Heart left ventricle (tissue), 16 donors: Measurements from ENCODE around the gene OR11L1. TPM values are rescaled to one million over a fixed set of nuclear protein-coding genes. Genes with fewer than 3 reads are reported as not detected.

Source experiments
- ATAC-seq, 4 donors: fragments of 200-7000 bp; cut with Tn5 transposase; one replicate each; pipeline ENCODE4 v1.9.1; 2020 to 2022; ENCODE audit warnings: moderate library complexity in 4 of 4, mild to moderate bottlenecking in 3 of 4, moderate number of reproducible peaks in 1 of 4
- DNase-seq, 5 donors: peaks; one replicate each; pipeline ENCODE4 v3.0.0-alpha.2; 2020
- H3K27ac ChIP-seq, 12 donors: fragments of 200-600 bp; sonication (generic) in 4 of 12; one replicate each; pipeline versions ENCODE4 v1.5.0 to v1.8.0; 2016 to 2022; ENCODE audit warnings: mild to moderate bottlenecking in 2 of 12
- H3K27me3 ChIP-seq, 9 donors: fragments of 200-600 bp; sonication (generic) in 2 of 9; one replicate each; pipeline versions ENCODE4 v1.5.1 to v1.8.0; 2016 to 2022; ENCODE audit warnings: mild to moderate bottlenecking in 3 of 9
- H3K36me3 ChIP-seq, 9 donors: fragments of 200-600 bp; sonication (generic) in 2 of 9; one replicate each; pipeline versions ENCODE4 v1.5.0 to v1.8.0; 2018 to 2022; ENCODE audit warnings: mild to moderate bottlenecking in 2 of 9
- H3K4me1 ChIP-seq, 12 donors: fragments of 200-600 bp; sonication (generic) in 4 of 12; one replicate each; pipeline versions ENCODE4 v1.5.0 to v1.8.0; 2016 to 2022; ENCODE audit warnings: mild to moderate bottlenecking in 3 of 12
- H3K4me3 ChIP-seq, 12 donors: fragments of 200-600 bp; sonication (generic) in 4 of 12; one replicate each; pipeline versions ENCODE4 v1.5.0 to v1.8.0; 2017 to 2022; ENCODE audit warnings: mild to moderate bottlenecking in 9 of 12, moderate library complexity in 4 of 12
- H3K9me3 ChIP-seq, 12 donors: fragments of 200-600 bp; sonication (generic) in 4 of 12; one replicate each; pipeline versions ENCODE4 v1.5.0 to v1.8.0; 2016 to 2022; ENCODE audit warnings: mild to moderate bottlenecking in 1 of 12
- POLR2A ChIP-seq, 2 donors: fragments of 450-650 bp; IDR thresholded peaks; one replicate each; pipeline ENCODE4 v1.6.1; 2017; ENCODE audit warnings: antibody characterized with exemption in 2 of 2, mild to moderate bottlenecking in 2 of 2, moderate library complexity in 2 of 2
- WGBS, 4 donors: extraction: QIAGEN DNeasy Blood & Tissue Kit in 2 of 4; methylation state at CpG; one replicate each; pipeline versions ENCODE4 v1.1.5 to v1.1.7; 2013 to 2018; 5-methylcytosine and 5-hydroxymethylcytosine counted together
- intact Hi-C, 10 donors: fragments of 100-400 bp; cut with DNase I; formaldehyde crosslinking; loops; one replicate each; pipeline versions ENCODE4 v1.11.1 to v1.14.2; 2022
- polyA plus RNA-seq, 2 donors: library from polyadenylated mRNA; stranded (reverse); fragments of 200-250 nt; gene quantifications; one replicate each; pipeline ENCODE4 v1.2.3, GENCODE V29; 2013
- total RNA-seq, 9 donors: library from RNA; depleted of rRNA in 2 of 9; stranded (reverse); fragments of >200 nt in 2 of 9; fragmentation: NEBNext Ultra II Directional in 3 of 9; extraction: Animal tissue kit (Norgen Biotek cat#: 25700) in 3 of 9; gene quantifications; one replicate each; pipeline versions ENCODE4 v1.1.0 to v1.2.4, GENCODE V29; 2016 to 2023
- TF ChIP-seq, protein P1 (sequence below), 12 donors: fragments of 200-600 bp; sonication (generic) in 4 of 12; IDR thresholded peaks; one replicate each; pipeline versions ENCODE4 v1.5.0 to v1.8.0; 2018 to 2022; ENCODE audit warnings: antibody characterized with exemption in 12 of 12, mild to moderate bottlenecking in 5 of 12
- donor health status: ischemic (EF 13 %, LVEDD 7.1; RV severe dilation, severe dysfunction).
- donor health status: healthy with polysubstance abuse.
- donor health status: DM: no; HTN: yes; CAD: no.
- donor health status: DM: no; HTN: no; CAD: no.
- donor health status: ischemic (EF 25% LVEDD 6.9; RV normal size, moderate dysfunction).
- donor health status: ischemic (EF 25% LVEDD 5.7; RV mildly dilated, moderate dysfunction).
- donor health status: healthy.
- donor health status: DM: yes; HTN: yes; CAD: no.
- donor health status: ischemic (EF 35%, LVEDD 5.7; RV mildly dilated, moderate dysfunction).
- donor health status: nonischemic (EF 11% LVEDD 7.7; RV severe dilation, severe dysfunction).
- donor health status: DM: yes; HTN: yes; CAD: no.
- donor health status: PGD.
- donor health status: ischemic (EF 29% LVEDD 5.4; RV normal size, mild dysfunction).
- donor health status: nonischemic (EF 23%, LVEDD 6.1; RV moderate dilation, normal function).

Gene OR11L1
- total and polyA plus RNA-seq, 11 donors: not detected

DNA sequence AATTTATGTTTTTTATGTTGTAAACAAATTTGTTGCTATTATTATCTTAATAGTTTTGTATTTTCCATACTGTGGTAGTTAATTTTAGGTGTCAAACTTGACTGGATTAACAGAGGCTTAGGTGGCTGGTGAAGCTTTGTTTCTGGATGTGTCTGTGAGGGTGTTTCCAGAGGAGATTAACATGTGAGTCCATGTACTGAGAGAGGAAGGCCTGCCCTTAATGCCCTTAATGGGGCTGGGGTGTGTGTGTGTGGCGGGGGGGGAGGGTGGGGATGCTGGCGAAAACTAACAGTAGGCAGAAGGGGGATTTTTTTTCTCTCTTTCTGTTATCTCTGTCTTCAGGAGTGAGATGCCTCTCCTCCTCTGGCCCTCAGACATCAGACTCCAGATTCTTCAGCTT lies 19.6 kb downstream of the OR11L1 start:
- ATAC-seq: no peak
- Histone ChIP-seq H3K36me3 (no peaks in the 10 kb centered on the region), H3K4me3 (no peak overlapping the region), H3K4me1 (no peaks in the 10 kb centered on the region), H3K27me3 (no peaks in the 10 kb centered on the region), H3K9me3 (no peaks in the 10 kb centered on the region), H3K27ac (no peak overlapping the region)
- 33 to 73% (median 44%) methylated on average over 1 to 2 of the region's 2 CpGs for WGBS, 4 donors
- TF ChIP-seq POLR2A (IDR thresholded peaks at IDR 0.05): no peak
- TF ChIP-seq, protein P1, sequence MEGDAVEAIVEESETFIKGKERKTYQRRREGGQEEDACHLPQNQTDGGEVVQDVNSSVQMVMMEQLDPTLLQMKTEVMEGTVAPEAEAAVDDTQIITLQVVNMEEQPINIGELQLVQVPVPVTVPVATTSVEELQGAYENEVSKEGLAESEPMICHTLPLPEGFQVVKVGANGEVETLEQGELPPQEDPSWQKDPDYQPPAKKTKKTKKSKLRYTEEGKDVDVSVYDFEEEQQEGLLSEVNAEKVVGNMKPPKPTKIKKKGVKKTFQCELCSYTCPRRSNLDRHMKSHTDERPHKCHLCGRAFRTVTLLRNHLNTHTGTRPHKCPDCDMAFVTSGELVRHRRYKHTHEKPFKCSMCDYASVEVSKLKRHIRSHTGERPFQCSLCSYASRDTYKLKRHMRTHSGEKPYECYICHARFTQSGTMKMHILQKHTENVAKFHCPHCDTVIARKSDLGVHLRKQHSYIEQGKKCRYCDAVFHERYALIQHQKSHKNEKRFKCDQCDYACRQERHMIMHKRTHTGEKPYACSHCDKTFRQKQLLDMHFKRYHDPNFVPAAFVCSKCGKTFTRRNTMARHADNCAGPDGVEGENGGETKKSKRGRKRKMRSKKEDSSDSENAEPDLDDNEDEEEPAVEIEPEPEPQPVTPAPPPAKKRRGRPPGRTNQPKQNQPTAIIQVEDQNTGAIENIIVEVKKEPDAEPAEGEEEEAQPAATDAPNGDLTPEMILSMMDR (IDR thresholded peaks at IDR 0.05): no peak
- no peak for DNase-seq
- intact Hi-C loops: no loop called here

DNA sequence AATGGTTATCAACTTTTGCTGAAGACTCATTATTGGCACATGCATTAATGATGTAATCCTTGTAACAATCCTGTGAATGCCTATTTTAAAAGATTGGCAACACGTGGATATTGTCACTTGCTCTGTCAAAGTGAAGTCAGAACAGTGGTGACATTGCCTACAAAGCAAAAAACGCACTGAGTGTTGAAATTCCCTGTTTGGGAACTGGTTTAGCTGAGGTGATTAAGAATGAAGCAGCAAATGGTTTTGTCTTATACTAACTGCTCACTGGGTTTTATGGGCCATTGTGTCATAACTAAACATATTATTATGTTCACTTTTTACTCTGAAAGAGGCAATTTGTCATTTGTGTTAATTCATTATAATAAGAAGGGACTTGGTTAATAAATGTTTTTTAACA lies 29.1 kb downstream of the OR11L1 start:
- Histone ChIP-seq H3K4me3 (no peak overlapping the region), H3K4me1 (no peaks in the 10 kb centered on the region), H3K27ac (no peak overlapping the region), H3K27me3 (no peaks in the 10 kb centered on the region), H3K36me3 (no peaks in the 10 kb centered on the region), H3K9me3 (peaks cover 0 to 6% (median 0%) of the 10 kb centered on the region in 12 donors)
- ATAC-seq: no peak
- intact Hi-C loops: no loop called here
- DNase-seq: no peak
- TF ChIP-seq, protein P1 (IDR thresholded peaks at IDR 0.05): no peak
- no peak for TF ChIP-seq POLR2A (IDR thresholded peaks at IDR 0.05)
- 38 to 41% (median 39%) methylated on average over 2 of the region's 2 CpGs for WGBS, 4 donors

DNA sequence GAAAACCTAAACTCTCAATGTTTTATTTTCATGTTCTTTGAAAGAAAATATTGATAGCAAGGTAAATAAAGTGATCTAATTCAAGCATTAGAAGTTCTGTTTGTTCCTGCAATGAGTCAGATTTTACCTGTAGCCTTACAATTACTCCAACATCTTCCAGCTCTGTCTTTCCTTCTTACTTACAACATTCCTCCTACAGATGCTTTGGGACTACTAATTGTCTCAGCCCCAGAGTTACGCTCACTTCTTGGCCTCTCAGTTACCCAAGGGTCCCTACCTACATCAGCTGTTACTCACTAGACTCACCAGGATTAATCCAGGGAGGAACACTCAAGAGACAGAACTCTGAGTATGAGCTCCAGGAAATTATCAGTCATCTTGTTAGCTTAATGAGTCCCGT lies 44.2 kb downstream of the OR11L1 start:
- Histone ChIP-seq H3K36me3 (no peaks in the 10 kb centered on the region), H3K27me3 (no peaks in the 10 kb centered on the region), H3K4me1 (no peaks in the 10 kb centered on the region), H3K4me3 (no peak overlapping the region), H3K9me3 (peaks cover 0 to 4% (median 0%) of the 10 kb centered on the region in 12 donors), H3K27ac (no peak overlapping the region)
- intact Hi-C loops: no loop called here
- no peak for DNase-seq
- ATAC-seq: no peak
- WGBS, 4 donors: 0 to 45% (median 29%) methylated on average over 2 of the region's 2 CpGs
- TF ChIP-seq POLR2A (IDR thresholded peaks at IDR 0.05): no peak
- TF ChIP-seq, protein P1 (IDR thresholded peaks at IDR 0.05): no peak

Other genes starting within 250 kb of the OR11L1 start
- not detected for gene OR2G3, start 236.3 kb downstream of the OR11L1 start, total RNA-seq
- gene OR2G3, start 236.3 kb downstream of the OR11L1 start, polyA plus RNA-seq: not detected
- not detected for gene OR13G1, start 162.2 kb downstream of the OR11L1 start, total RNA-seq
- not detected for gene OR13G1, start 162.2 kb downstream of the OR11L1 start, polyA plus RNA-seq
- not detected for gene OR6F1, start 125.2 kb downstream of the OR11L1 start, total RNA-seq
- not detected for gene OR6F1, start 125.2 kb downstream of the OR11L1 start, polyA plus RNA-seq
- not detected for gene OR14K1, start 103.3 kb downstream of the OR11L1 start, total RNA-seq
- not detected for gene OR14K1, start 103.3 kb downstream of the OR11L1 start, polyA plus RNA-seq
- gene OR14A2, start 93.8 kb downstream of the OR11L1 start, total RNA-seq: not detected
- gene OR14A2, start 93.8 kb downstream of the OR11L1 start, polyA plus RNA-seq: not detected
- gene OR1C1, start 81.3 kb downstream of the OR11L1 start, total RNA-seq: not detected
- not detected for gene OR1C1, start 81.3 kb downstream of the OR11L1 start, polyA plus RNA-seq
- gene OR14A16, start 17.8 kb downstream of the OR11L1 start, total RNA-seq: not detected
- gene OR14A16, start 17.8 kb downstream of the OR11L1 start, polyA plus RNA-seq: not detected
- gene TRIM58, start 15.3 kb upstream of the OR11L1 start, total RNA-seq: 1 to 10 TPM in 2 of 9 donors, under 1 TPM in 6, not detected in 1; 0.15 to 9.6 (median 0.37) TPM
- under 1 TPM in 1 of 2 donors, not detected in 1; 0.11 TPM for gene TRIM58, start 15.3 kb upstream of the OR11L1 start, polyA plus RNA-seq
- gene OR2W3, start 53.7 kb upstream of the OR11L1 start, total RNA-seq: 1 to 10 TPM in 1 of 9 donors, under 1 TPM in 1, not detected in 7; 0.91 to 1.7 TPM
- not detected for gene OR2W3, start 53.7 kb upstream of the OR11L1 start, polyA plus RNA-seq
- gene OR2T8, start 78.4 kb upstream of the OR11L1 start, total RNA-seq: not detected
- gene OR2T8, start 78.4 kb upstream of the OR11L1 start, polyA plus RNA-seq: not detected
- not detected for gene OR2AJ1, start 83.0 kb upstream of the OR11L1 start, total RNA-seq
- gene OR2AJ1, start 83.0 kb upstream of the OR11L1 start, polyA plus RNA-seq: not detected
- gene OR2L8, start 107.0 kb upstream of the OR11L1 start, total RNA-seq: not detected
- gene OR2L8, start 107.0 kb upstream of the OR11L1 start, polyA plus RNA-seq: not detected
- under 1 TPM in 1 of 9 donors, not detected in 8; 0.25 TPM for gene OR2AK2, start 123.3 kb upstream of the OR11L1 start, total RNA-seq
- gene OR2AK2, start 123.3 kb upstream of the OR11L1 start, polyA plus RNA-seq: not detected
- not detected for gene OR2L5, start 171.8 kb upstream of the OR11L1 start, total RNA-seq
- gene OR2L5, start 171.8 kb upstream of the OR11L1 start, polyA plus RNA-seq: not detected
- gene OR2L2, start 188.2 kb upstream of the OR11L1 start, total RNA-seq: under 1 TPM in 1 of 9 donors, not detected in 8; 0.07 TPM
- not detected for gene OR2L2, start 188.2 kb upstream of the OR11L1 start, polyA plus RNA-seq
- not detected for gene OR2L3, start 204.9 kb upstream of the OR11L1 start, total RNA-seq
- gene OR2L3, start 204.9 kb upstream of the OR11L1 start, polyA plus RNA-seq: not detected